SU-DHL-6 (cell line): ENCODE results near the gene CNTN5.

Experiments used
- EZH2phosphoT487 ChIP-seq: fragments of 200-600 bp; sonication (generic), shearing (Covaris generic); conservative IDR thresholded peaks from 2 replicates; pipeline ENCODE4 v1.6.1; 2018; ENCODE audit warnings: mild to moderate bottlenecking, antibody characterized with exemption, low read length, moderate library complexity, mixed read lengths
- TF ChIP-seq, protein P1 (sequence below): fragments of 200-600 bp; sonication (generic); IDR thresholded peaks from one replicate; pipeline ENCODE4 v1.5.1; 2017; ENCODE audit warnings: antibody characterized with exemption, mild to moderate bottlenecking, low read length, moderate library complexity; ENCODE audit not compliant: insufficient read depth, poor library complexity, severe bottlenecking

DNA sequence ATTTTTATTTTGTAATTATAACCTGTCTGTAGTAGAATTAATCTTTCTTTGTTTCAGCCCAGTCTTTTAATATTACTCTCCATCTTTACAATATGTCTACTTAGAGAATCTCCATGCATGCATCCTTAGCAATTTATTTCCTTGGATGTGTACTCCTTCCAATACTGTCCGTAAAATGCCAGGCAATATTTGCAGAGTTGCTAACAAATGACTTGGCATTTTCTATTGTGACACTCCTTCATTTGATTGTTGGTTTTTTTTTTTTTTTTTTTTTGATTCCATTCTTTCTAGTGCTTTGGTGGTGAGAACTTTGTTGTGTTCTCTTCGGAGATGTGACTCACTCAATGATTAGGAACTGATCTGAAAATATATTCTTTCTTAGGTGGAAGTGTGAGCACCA lies 220.3 kb downstream of the CNTN5 start:
- TF ChIP-seq, protein P1, sequence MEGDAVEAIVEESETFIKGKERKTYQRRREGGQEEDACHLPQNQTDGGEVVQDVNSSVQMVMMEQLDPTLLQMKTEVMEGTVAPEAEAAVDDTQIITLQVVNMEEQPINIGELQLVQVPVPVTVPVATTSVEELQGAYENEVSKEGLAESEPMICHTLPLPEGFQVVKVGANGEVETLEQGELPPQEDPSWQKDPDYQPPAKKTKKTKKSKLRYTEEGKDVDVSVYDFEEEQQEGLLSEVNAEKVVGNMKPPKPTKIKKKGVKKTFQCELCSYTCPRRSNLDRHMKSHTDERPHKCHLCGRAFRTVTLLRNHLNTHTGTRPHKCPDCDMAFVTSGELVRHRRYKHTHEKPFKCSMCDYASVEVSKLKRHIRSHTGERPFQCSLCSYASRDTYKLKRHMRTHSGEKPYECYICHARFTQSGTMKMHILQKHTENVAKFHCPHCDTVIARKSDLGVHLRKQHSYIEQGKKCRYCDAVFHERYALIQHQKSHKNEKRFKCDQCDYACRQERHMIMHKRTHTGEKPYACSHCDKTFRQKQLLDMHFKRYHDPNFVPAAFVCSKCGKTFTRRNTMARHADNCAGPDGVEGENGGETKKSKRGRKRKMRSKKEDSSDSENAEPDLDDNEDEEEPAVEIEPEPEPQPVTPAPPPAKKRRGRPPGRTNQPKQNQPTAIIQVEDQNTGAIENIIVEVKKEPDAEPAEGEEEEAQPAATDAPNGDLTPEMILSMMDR = no peak
- no peak for TF ChIP-seq EZH2phosphoT487
